OCI-LY7 (cell line): ENCODE results near the gene SPEN. TPM values are rescaled to one million over a fixed set of nuclear protein-coding genes. Genes with fewer than 3 reads are reported as not detected.

Source experiments
- BruUV-seq: library from RNA; stranded (reverse); fragments of 400-500 nt; replicated peaks from 2 replicates; lab custom pipeline; 2021; lab: Mats Ljungman, UMichigan
- CTCF ChIA-PET: fragments of 300-600 bp; sonication (Branson Sonifier 250); formaldehyde crosslinking; loops from one replicate; lab custom pipeline; 2022; ENCODE audit warnings: antibody characterized with exemption; ENCODE audit not compliant: unreplicated experiment; lab: Charles Lee
- POLR2A ChIA-PET: fragments of 300-600 bp; sonication (Branson Sonifier 250); formaldehyde crosslinking; loops from one replicate; lab custom pipeline; 2022; ENCODE audit warnings: antibody characterized with exemption; lab: Charles Lee
- DNase-seq: peaks from one replicate; pipeline ENCODE4 v3.0.0-alpha.2; 2015; ENCODE audit warnings: low spot score
- H2AFZ ChIP-seq: fragments of 200-600 bp; sonication (generic), shearing (Covaris generic); 2 replicates; pipeline ENCODE4 v1.6.1; 2014; ENCODE audit warnings: mild to moderate bottlenecking, antibody characterized with exemption, low read length, moderate library complexity
- H3K27ac ChIP-seq: fragments of 200-600 bp; sonication (generic); 2 replicates; pipeline ENCODE4 v1.5.1; 2014; ENCODE audit warnings: mixed run types, low read depth, mild to moderate bottlenecking, moderate library complexity, low read length, inconsistent platforms; ENCODE audit not compliant: poor library complexity, severe bottlenecking
- H3K36me3 ChIP-seq: fragments of 200-600 bp; sonication (generic); 2 replicates; pipeline ENCODE4 v1.6.1; 2014; ENCODE audit warnings: mild to moderate bottlenecking, antibody characterized with exemption, low read length, moderate library complexity, mixed read lengths; ENCODE audit not compliant: insufficient read depth
- H3K4me1 ChIP-seq: fragments of 200-600 bp; sonication (generic); 2 replicates; pipeline ENCODE4 v1.5.1; 2014; ENCODE audit warnings: mild to moderate bottlenecking, low read length; ENCODE audit not compliant: insufficient read depth, poor library complexity, severe bottlenecking
- H3K4me2 ChIP-seq: fragments of 200-600 bp; sonication (generic); 2 replicates; pipeline ENCODE4 v1.6.1; 2014; ENCODE audit warnings: mild to moderate bottlenecking, low read length
- H3K4me3 ChIP-seq: fragments of 200-600 bp; sonication (generic); 2 replicates; pipeline ENCODE4 v1.5.1; 2014; ENCODE audit warnings: mild to moderate bottlenecking, low read depth, low read length; ENCODE audit not compliant: poor library complexity, severe bottlenecking
- H3K79me2 ChIP-seq: fragments of 200-600 bp; sonication (generic); 2 replicates; pipeline ENCODE4 v1.6.1; 2016; ENCODE audit warnings: low read depth, mild to moderate bottlenecking, low read length, moderate library complexity, mixed read lengths; ENCODE audit not compliant: insufficient read depth
- H3K9me2 ChIP-seq: fragments of 200-600 bp; sonication (generic); 2 replicates; pipeline ENCODE4 v1.6.1; 2016; ENCODE audit warnings: mild to moderate bottlenecking, low read length, mixed read lengths; ENCODE audit not compliant: insufficient read depth
- H3K9me3 ChIP-seq: fragments of 200-600 bp; sonication (generic); 2 replicates; pipeline ENCODE4 v1.6.1; 2014; ENCODE audit warnings: mild to moderate bottlenecking, mixed run types, low read length, mixed read lengths
- H4K20me1 ChIP-seq: fragments of 200-600 bp; sonication (generic); 2 replicates; pipeline ENCODE4 v1.6.1; 2014; ENCODE audit warnings: mild to moderate bottlenecking, antibody characterized with exemption, low read length, moderate library complexity, mixed read lengths; ENCODE audit not compliant: insufficient read depth
- EZH2phosphoT487 ChIP-seq: fragments of 200-600 bp; sonication (generic); IDR thresholded peaks from 2 replicates; pipeline ENCODE4 v1.6.1; 2018; ENCODE audit warnings: low read depth, borderline replicate concordance, mild to moderate bottlenecking, mixed run types, antibody characterized with exemption, low read length, moderate library complexity, mixed read lengths
- intact Hi-C: fragments of 100-400 bp; cut with micrococcal nuclease; formaldehyde crosslinking; loops from one replicate; pipeline ENCODE4 v1.10.0; 2022; ENCODE audit not compliant: unreplicated experiment
- total RNA-seq, 2 experiments: library from RNA; depleted of rRNA in 1 of 2; stranded (reverse); fragments of >200 nt in 1 of 2; shearing (Covaris generic) in 1 of 2; gene quantifications; 2 replicates each; pipeline ENCODE4 v1.2.3, GENCODE V29; 2014 to 2022
- TF ChIP-seq, protein P1 (sequence below): fragments of 200-600 bp; sonication (generic); conservative IDR thresholded peaks from 2 replicates; pipeline ENCODE4 v1.5.1; 2014; ENCODE audit warnings: mild to moderate bottlenecking, antibody characterized with exemption, low read length, moderate library complexity, mixed read lengths

The SPEN gene
- total RNA-seq, 2 experiments from 2014 or later = 40.7 to 87.1 TPM

DNA sequence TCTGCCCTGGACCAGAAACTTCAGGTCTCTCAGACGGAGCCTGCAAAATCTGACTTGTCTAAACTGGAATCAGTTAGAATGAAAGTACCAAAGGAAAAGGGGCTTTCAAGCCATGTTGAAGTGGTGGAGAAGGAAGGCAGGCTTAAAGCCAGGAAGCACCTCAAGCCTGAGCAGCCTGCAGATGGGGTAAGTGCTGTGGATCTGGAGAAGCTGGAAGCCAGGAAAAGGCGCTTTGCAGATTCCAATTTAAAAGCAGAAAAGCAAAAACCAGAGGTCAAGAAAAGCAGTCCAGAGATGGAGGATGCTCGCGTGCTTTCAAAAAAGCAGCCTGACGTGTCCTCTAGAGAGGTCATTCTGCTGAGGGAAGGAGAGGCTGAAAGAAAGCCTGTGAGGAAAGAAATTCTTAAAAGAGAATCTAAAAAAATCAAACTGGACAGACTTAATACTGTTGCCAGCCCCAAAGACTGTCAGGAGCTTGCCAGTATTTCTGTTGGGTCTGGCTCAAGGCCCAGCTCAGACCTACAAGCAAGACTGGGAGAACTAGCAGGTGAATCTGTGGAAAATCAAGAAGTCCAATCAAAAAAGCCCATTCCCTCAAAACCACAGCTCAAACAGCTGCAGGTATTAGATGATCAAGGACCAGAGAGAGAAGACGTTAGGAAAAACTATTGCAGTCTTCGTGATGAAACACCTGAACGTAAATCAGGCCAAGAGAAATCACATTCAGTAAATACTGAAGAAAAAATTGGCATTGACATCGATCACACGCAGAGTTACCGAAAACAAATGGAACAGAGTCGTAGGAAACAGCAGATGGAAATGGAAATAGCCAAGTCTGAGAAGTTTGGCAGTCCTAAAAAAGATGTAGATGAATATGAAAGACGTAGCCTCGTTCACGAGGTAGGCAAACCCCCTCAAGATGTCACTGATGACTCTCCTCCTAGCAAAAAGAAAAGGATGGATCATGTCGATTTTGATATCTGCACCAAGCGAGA lies 81.8 kb downstream of the SPEN start:
- no peaks in the 10 kb centered on the region for H3K9me2 ChIP-seq
- no peak overlapping the region for H3K27ac ChIP-seq
- H3K4me3 ChIP-seq = no peak overlapping the region
- peaks cover 97% of the 10 kb centered on the region for H3K36me3 ChIP-seq
- DNase-seq = no peak
- intact Hi-C loops = no loop called here
- H3K4me1 ChIP-seq = no peaks in the 10 kb centered on the region
- POLR2A ChIA-PET = no interaction called here
- no peak overlapping the region for H2AFZ ChIP-seq
- H3K4me2 ChIP-seq = no peak overlapping the region
- no peaks in the 10 kb centered on the region for H3K79me2 ChIP-seq
- no peak for TF ChIP-seq EZH2phosphoT487
- TF ChIP-seq, protein P1, sequence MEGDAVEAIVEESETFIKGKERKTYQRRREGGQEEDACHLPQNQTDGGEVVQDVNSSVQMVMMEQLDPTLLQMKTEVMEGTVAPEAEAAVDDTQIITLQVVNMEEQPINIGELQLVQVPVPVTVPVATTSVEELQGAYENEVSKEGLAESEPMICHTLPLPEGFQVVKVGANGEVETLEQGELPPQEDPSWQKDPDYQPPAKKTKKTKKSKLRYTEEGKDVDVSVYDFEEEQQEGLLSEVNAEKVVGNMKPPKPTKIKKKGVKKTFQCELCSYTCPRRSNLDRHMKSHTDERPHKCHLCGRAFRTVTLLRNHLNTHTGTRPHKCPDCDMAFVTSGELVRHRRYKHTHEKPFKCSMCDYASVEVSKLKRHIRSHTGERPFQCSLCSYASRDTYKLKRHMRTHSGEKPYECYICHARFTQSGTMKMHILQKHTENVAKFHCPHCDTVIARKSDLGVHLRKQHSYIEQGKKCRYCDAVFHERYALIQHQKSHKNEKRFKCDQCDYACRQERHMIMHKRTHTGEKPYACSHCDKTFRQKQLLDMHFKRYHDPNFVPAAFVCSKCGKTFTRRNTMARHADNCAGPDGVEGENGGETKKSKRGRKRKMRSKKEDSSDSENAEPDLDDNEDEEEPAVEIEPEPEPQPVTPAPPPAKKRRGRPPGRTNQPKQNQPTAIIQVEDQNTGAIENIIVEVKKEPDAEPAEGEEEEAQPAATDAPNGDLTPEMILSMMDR = no peak
- TSS peak; percentile 27 for BruUV-seq
- no peaks in the 10 kb centered on the region for H3K9me3 ChIP-seq
- H4K20me1 ChIP-seq = no peaks in the 10 kb centered on the region
- CTCF ChIA-PET = no interaction called here

DNA sequence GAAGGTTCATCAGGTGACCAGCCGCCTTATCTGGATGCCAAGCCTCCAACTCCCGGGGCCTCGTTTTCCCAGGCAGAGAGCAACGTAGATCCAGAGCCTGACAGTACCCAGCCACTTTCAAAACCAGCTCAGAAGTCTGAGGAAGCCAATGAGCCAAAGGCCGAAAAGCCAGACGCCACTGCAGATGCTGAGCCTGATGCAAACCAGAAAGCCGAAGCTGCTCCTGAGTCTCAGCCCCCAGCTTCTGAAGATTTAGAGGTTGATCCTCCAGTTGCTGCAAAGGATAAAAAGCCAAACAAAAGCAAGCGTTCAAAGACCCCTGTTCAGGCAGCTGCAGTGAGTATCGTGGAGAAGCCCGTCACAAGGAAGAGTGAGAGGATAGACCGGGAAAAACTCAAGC lies 83.9 kb downstream of the SPEN start:
- ChIA-PET POLR2A (no interaction called here), CTCF (interaction anchor here (0.6 kb wide), 1 partner anchor 137 kb away, joined by 3 read pairs; no protein-coding TSS in a partner anchor)
- Histone ChIP-seq H3K36me3 (peaks cover 100% of the 10 kb centered on the region), H3K4me2 (no peak overlapping the region), H2AFZ (no peak overlapping the region), H4K20me1 (no peaks in the 10 kb centered on the region), H3K4me3 (no peak overlapping the region), H3K4me1 (no peaks in the 10 kb centered on the region), H3K79me2 (no peaks in the 10 kb centered on the region), H3K9me3 (no peaks in the 10 kb centered on the region), H3K9me2 (no peaks in the 10 kb centered on the region), H3K27ac (no peak overlapping the region)
- TF ChIP-seq EZH2phosphoT487 = no peak
- TF ChIP-seq, protein P1 = no peak
- no TSS peak for BruUV-seq
- intact Hi-C loops = loop anchor here (5.0 kb wide), 1 partner anchor 114 kb away; no protein-coding TSS in a partner anchor
- DNase-seq = no peak
